ENCODE measurements around the gene TCL1A.

DNA sequence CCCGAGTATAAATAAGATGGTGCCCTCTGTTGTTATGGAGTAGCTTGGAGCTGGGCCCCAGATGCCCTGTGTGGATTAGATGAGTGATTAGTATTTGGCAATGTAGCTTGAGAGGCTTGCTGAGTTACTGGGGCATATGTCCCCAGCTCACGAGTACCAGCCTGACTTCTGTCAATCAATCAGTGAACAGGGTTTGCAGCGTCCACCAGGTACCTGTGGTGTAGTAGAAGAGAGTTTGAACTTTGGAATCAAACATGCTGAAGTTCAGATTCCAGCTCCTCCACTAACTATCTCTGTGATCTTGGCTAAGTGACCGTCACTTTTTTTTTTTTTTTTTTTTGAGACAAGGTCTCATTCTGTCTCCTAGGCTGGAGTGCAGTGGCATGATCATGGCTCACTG lies 39.3 kb downstream of the TCL1A start:
- no peak for TF ChIP-seq POLR2A (IDR thresholded peaks at IDR 0.05; ENCODE audit: low read depth, low read length)
- no peak for TF ChIP-seq TAF1 (IDR thresholded peaks at IDR 0.05; ENCODE audit: borderline replicate concordance, low read depth, low read length)
- no peak for TF ChIP-seq POLR2AphosphoS5 (IDR thresholded peaks at IDR 0.05; ENCODE audit: low read depth, low read length)

Data from GM12892 (cell line).